Measurements from ENCODE around the gene COL16A1. TPM values are rescaled to one million over a fixed set of nuclear protein-coding genes. Genes with fewer than 3 reads are reported as not detected.
A peak's percentile ranks its signal among the peaks of the same experiment; 100 is the strongest.

Gene COL16A1
- total RNA-seq, 1 experiment from 2014 or later = 6.2 TPM

DNA sequence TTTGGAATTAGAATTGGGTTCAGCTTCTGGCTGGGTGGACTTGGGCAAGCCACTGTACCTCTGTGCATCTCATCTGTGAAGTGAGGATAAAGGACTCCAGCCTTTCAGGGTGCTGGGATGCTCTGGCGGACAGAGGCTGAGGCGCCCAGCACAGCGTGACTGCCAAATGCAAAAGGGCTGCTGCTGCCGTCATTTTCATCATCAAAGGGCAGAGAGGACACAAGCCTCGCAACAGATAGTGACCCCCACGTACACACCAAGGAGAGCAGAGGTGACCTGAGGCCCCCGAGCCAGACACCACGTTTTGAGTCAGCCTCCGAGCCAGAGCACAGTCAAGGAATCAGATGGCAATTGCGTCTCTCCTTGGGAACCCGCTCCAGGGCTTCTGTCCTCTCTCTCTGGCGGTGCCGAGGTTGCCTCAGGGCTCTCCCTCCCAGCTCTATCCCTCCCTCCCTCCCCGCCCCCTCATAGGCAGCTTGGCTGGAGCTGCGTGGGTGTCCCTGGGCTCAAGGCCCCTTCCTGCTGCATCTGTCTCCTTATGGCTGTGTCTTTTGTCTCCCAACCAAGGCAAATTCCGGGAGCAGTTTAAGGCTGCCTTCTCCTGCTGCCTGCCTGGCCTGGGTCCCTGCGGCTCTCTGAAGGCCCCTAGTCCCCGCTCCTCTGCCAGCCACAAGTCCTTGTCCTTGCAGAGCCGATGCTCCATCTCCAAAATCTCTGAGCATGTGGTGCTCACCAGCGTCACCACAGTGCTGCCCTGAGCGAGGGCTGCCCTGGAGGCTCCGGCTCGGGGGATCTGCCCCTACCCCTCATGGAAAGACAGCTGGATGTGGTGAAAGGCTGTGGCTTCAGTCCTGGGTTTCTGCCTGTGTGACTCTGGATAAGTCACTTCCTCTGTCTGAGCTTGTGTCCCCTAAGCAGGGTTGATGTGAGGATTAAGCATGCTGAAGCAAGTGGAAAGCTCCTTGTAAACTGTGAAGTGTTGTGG, 77.3 kb downstream of the COL16A1 start:
- H2BK5ac ChIP-seq (ENCODE audit: insufficient read length, low read length) = no peak overlapping the region
- H4K91ac ChIP-seq (ENCODE audit: insufficient read length, low read depth, low read length) = no peak overlapping the region
- peaks cover 7 to 16% of the 10 kb centered on the region in 2 experiments for H3K4me1 Mint-ChIP-seq
- H2AK5ac ChIP-seq (ENCODE audit: insufficient read length, low read length) = no peak overlapping the region
- H2BK12ac ChIP-seq (ENCODE audit: insufficient read length, low read depth, low read length) = no peak overlapping the region
- H3K27me3 Mint-ChIP-seq (ENCODE audit: low read depth) = no peaks in the 10 kb centered on the region
- H3K23me2 ChIP-seq (ENCODE audit: insufficient read length, low read depth, low read length, poor library complexity, severe bottlenecking) = no peaks in the 10 kb centered on the region
- no peak overlapping the region for H3K9ac ChIP-seq (ENCODE audit: extremely low read depth, insufficient read length, low read length)
- no peaks in the 10 kb centered on the region for H3K27me3 ChIP-seq (ENCODE audit: insufficient read depth, low read length)
- peak overlapping the region; percentile 33 to 63 (median 39); a peak in 4 of 7 replicates for H3K27ac Mint-ChIP-seq
- H3K9me3 ChIP-seq (ENCODE audit: control insufficient read depth, low read depth, low read length) = no peaks in the 10 kb centered on the region
- no peak overlapping the region for H3K56ac ChIP-seq (ENCODE audit: insufficient read length, low read depth, low read length)
- WGBS (ENCODE audit: extremely low coverage, insufficient read length, low lambda C conversion rate) = no CpG with 5 or more reads among the region's 23 CpGs
- no peak overlapping the region for H3K4ac ChIP-seq (ENCODE audit: low read depth, low read length)
- H4K5ac ChIP-seq (ENCODE audit: insufficient read length, low read depth, low read length) = no peak overlapping the region
- H3K79me2 ChIP-seq (ENCODE audit: insufficient read depth, low read length) = no peaks in the 10 kb centered on the region
- no peaks in the 10 kb centered on the region for H4K20me1 ChIP-seq (ENCODE audit: control insufficient read depth, insufficient read depth, insufficient read length)
- H3K4me3 Mint-ChIP-seq = no peak overlapping the region; a peak in 1 of 5 replicates
- no peak overlapping the region for H3K4me2 ChIP-seq (ENCODE audit: insufficient read depth, insufficient read length, low read length)
- peak; percentile 43 for DNase-seq
- H3K14ac ChIP-seq (ENCODE audit: insufficient read depth, low read length) = no peak overlapping the region
- H3K79me1 ChIP-seq (ENCODE audit: insufficient read depth, low read depth, low read length, poor library complexity, severe bottlenecking) = no peaks in the 10 kb centered on the region
- H3K18ac ChIP-seq (ENCODE audit: insufficient read length, low read depth, low read length) = no peak overlapping the region
- no peak overlapping the region for H2BK120ac ChIP-seq (ENCODE audit: low read depth, low read length, poor library complexity, severe bottlenecking)
- no peak overlapping the region for H2BK20ac ChIP-seq (ENCODE audit: low read depth, low read length, poor library complexity, severe bottlenecking)
- H4K8ac ChIP-seq (replicated peaks; ENCODE audit: insufficient read length, low read depth, low read length) = no peak overlapping the region
- H2AFZ ChIP-seq (ENCODE audit: low read length) = no peak overlapping the region
- peaks cover 5 to 27% (median 14%) of the 10 kb centered on the region in 3 experiments; a peak in 6 of 7 replicates for H3K36me3 Mint-ChIP-seq (ENCODE audit: insufficient read depth in 1 of 3, low read depth in 3 of 3)
- H3T11ph ChIP-seq (ENCODE audit: low read length) = no peak overlapping the region
- H2BK15ac ChIP-seq (ENCODE audit: low read depth, low read length) = no peak overlapping the region
- no peaks in the 10 kb centered on the region for H3K9me3 Mint-ChIP-seq
- TF ChIP-seq, protein P1, sequence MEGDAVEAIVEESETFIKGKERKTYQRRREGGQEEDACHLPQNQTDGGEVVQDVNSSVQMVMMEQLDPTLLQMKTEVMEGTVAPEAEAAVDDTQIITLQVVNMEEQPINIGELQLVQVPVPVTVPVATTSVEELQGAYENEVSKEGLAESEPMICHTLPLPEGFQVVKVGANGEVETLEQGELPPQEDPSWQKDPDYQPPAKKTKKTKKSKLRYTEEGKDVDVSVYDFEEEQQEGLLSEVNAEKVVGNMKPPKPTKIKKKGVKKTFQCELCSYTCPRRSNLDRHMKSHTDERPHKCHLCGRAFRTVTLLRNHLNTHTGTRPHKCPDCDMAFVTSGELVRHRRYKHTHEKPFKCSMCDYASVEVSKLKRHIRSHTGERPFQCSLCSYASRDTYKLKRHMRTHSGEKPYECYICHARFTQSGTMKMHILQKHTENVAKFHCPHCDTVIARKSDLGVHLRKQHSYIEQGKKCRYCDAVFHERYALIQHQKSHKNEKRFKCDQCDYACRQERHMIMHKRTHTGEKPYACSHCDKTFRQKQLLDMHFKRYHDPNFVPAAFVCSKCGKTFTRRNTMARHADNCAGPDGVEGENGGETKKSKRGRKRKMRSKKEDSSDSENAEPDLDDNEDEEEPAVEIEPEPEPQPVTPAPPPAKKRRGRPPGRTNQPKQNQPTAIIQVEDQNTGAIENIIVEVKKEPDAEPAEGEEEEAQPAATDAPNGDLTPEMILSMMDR (conservative IDR thresholded peaks at IDR 0.05) = no peak
- no peaks in the 10 kb centered on the region for H3K4me1 ChIP-seq (ENCODE audit: insufficient read depth, low read length)
- no peak overlapping the region for H3K23ac ChIP-seq (ENCODE audit: insufficient read length, low read depth, low read length)
- no peak overlapping the region for H3K27ac ChIP-seq (ENCODE audit: insufficient read length, low read depth, low read length)

Data from H9 (cell line).